ENCODE data around the gene LUZP2. TPM values are rescaled to one million over a fixed set of nuclear protein-coding genes. Genes with fewer than 3 reads are reported as not detected.

The LUZP2 gene
- polyA plus RNA-seq, 1 experiment = 1.6 TPM

DNA sequence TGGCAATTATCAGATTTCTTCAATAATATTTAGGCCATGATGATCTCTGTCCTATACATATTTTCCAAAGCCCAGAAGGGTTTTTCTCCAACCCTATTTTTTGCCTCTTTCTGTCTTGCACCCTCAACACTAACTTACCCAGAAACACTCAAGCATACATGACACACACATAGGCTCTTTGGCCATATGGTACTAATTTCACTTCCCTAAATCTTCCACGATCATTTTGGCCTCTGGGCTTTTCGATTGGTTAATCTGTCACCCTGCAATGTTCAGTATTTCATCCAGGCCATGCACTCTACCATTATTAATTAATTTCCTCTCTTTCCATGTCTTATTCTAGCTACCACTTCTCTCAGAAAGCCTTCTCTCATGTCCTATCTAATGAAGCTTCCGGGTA, 59.8 kb downstream of the LUZP2 start:
- TF ChIP-seq, protein P1, sequence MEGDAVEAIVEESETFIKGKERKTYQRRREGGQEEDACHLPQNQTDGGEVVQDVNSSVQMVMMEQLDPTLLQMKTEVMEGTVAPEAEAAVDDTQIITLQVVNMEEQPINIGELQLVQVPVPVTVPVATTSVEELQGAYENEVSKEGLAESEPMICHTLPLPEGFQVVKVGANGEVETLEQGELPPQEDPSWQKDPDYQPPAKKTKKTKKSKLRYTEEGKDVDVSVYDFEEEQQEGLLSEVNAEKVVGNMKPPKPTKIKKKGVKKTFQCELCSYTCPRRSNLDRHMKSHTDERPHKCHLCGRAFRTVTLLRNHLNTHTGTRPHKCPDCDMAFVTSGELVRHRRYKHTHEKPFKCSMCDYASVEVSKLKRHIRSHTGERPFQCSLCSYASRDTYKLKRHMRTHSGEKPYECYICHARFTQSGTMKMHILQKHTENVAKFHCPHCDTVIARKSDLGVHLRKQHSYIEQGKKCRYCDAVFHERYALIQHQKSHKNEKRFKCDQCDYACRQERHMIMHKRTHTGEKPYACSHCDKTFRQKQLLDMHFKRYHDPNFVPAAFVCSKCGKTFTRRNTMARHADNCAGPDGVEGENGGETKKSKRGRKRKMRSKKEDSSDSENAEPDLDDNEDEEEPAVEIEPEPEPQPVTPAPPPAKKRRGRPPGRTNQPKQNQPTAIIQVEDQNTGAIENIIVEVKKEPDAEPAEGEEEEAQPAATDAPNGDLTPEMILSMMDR (IDR thresholded peaks at IDR 0.05; ENCODE audit: low read depth, low read length) = no peak
- ChIA-PET CTCF (no interaction called here), POLR2A (no interaction called here)

DNA sequence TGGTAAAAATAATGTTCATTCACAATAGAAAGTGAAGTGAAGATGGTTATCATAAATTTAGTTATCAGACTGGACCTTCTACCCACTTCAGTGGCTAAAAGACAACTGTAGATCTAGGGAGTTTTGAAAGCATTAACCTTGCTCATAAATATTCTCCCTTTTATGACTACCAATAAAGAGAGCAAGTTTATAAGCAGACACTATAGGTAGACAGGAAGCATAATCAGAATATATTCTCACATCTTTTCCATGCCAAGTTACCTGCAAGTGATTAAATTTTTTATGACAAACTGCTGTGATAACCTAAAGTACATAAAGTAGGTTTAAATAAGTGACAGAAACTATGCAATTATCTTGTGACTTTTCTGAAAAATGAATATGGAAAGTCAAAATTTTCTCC, 62.5 kb downstream of the LUZP2 start:
- ChIA-PET POLR2A (no interaction called here), CTCF (no interaction called here)
- TF ChIP-seq, protein P1 (IDR thresholded peaks at IDR 0.05; ENCODE audit: low read depth, low read length) = no peak
- Histone ChIP-seq H3K9me3 (ENCODE audit: control insufficient read depth, insufficient read depth, low read length) (no peaks in the 10 kb centered on the region), H3K27ac (ENCODE audit: low read depth, low read length) (no peak overlapping the region), H3K4me3 (ENCODE audit: low read depth, low read length) (no peak overlapping the region), H3K27me3 (ENCODE audit: control insufficient read depth, insufficient read depth, low read length) (no peaks in the 10 kb centered on the region)
- DNase-seq (ENCODE audit: low read depth, low spot score) = no peak

More for the DNA sequence above, 59.8 kb downstream of the LUZP2 start:
- no peak overlapping the region for H3K27ac ChIP-seq (ENCODE audit: low read depth, low read length)
- no peaks in the 10 kb centered on the region for H3K27me3 ChIP-seq (ENCODE audit: control insufficient read depth, insufficient read depth, low read length)
- H3K9me3 ChIP-seq (ENCODE audit: control insufficient read depth, insufficient read depth, low read length) = no peaks in the 10 kb centered on the region
- DNase-seq (ENCODE audit: low read depth, low spot score) = no peak
- H3K4me3 ChIP-seq (ENCODE audit: low read depth, low read length) = no peak overlapping the region

DNA sequence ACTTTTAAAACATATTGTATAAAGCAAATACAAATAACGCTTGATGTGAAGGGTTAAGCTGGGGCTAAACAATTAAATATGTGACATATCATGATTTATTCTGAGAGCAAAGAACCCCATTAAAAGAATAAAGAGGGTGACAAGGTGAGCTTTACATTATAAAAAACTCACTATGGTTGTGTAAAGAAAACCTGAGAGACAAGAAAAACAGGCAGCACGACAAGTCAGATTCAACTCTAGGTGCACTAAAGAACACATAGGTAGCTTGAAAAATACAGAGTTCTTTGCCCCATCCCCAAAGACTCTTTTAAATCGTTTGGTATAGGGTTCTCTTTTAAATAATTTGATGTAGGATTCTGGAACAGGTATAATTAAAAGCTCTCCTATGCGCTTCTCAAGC, 63.5 kb downstream of the LUZP2 start:
- CTCF ChIA-PET = no interaction called here
- TF ChIP-seq, protein P1 (IDR thresholded peaks at IDR 0.05; ENCODE audit: low read depth, low read length) = no peak
- POLR2A ChIA-PET = no interaction called here
- DNase-seq (ENCODE audit: low read depth, low spot score) = no peak
- Histone ChIP-seq H3K27me3 (ENCODE audit: control insufficient read depth, insufficient read depth, low read length) (no peaks in the 10 kb centered on the region), H3K27ac (ENCODE audit: low read depth, low read length) (no peak overlapping the region), H3K4me3 (ENCODE audit: low read depth, low read length) (no peak overlapping the region), H3K9me3 (ENCODE audit: control insufficient read depth, insufficient read depth, low read length) (no peaks in the 10 kb centered on the region)

DNA sequence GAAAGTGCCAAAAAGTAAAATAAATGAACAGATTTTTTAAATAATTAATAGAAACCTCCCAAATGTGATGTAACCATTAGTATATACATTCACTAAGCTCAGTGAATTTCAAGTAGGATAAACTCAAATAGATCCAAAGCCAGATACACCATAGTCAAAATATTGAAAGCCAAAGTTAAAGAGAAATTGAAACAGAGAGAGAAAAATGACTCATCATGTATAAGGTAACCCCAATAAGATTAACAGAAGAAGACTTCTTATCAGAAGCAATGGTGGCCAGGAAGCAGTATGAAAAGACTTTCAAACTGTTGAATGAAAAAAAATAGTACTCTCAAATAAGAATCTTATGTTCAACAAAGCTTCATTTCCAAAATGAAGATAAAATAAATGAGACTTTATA, 70.5 kb downstream of the LUZP2 start:
- TF ChIP-seq, protein P1 (IDR thresholded peaks at IDR 0.05; ENCODE audit: low read depth, low read length) = no peak
- ChIA-PET POLR2A (no interaction called here), CTCF (no interaction called here)
- Histone ChIP-seq H3K4me3 (ENCODE audit: low read depth, low read length) (no peak overlapping the region), H3K27ac (ENCODE audit: low read depth, low read length) (no peak overlapping the region), H3K9me3 (ENCODE audit: control insufficient read depth, insufficient read depth, low read length) (no peaks in the 10 kb centered on the region), H3K27me3 (ENCODE audit: control insufficient read depth, insufficient read depth, low read length) (no peaks in the 10 kb centered on the region)
- no peak for DNase-seq (ENCODE audit: low read depth, low spot score)

DNA sequence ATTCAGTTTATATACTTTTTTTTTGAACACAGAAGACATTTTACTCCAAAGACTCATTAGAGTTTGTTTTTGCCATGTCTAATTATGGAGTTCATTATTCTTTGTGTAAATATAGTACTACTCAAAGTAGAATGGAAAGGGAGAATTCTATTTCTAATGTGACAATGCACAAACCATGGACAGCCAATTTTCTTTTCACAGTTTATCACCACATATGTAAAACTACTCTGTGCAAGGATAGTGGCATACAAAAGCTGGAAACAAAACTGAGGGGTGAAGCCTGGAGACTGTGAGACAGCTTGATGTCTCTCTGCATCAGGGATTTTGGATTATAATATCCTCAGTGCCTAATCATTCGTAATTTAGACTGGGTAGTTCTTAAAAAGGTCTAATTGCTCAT, 75.5 kb downstream of the LUZP2 start:
- Histone ChIP-seq H3K9me3 (ENCODE audit: control insufficient read depth, insufficient read depth, low read length) (no peaks in the 10 kb centered on the region), H3K27me3 (ENCODE audit: control insufficient read depth, insufficient read depth, low read length) (no peaks in the 10 kb centered on the region), H3K27ac (ENCODE audit: low read depth, low read length) (no peak overlapping the region), H3K4me3 (ENCODE audit: low read depth, low read length) (no peak overlapping the region)
- ChIA-PET CTCF (no interaction called here), POLR2A (no interaction called here)
- TF ChIP-seq, protein P1 (IDR thresholded peaks at IDR 0.05; ENCODE audit: low read depth, low read length) = no peak
- DNase-seq (ENCODE audit: low read depth, low spot score) = no peak

Measured in AG04450 (cell line).